Lower lobe of right lung (tissue), 2 donors: ENCODE measurements around the gene TMEM256. TPM values are rescaled to one million over a fixed set of nuclear protein-coding genes. Genes with fewer than 3 reads are reported as not detected.

Source experiments
- ATAC-seq, 2 donors: fragments of 200-7000 bp; cut with Tn5 transposase; one replicate each; pipeline ENCODE4 v1.9.1; 2020 to 2022; ENCODE audit warnings: mild to moderate bottlenecking in 2 of 2, moderate library complexity in 2 of 2
- DNase-seq: peaks from one replicate; pipeline ENCODE4 v3.0.0-alpha.2; 2020
- H3K27ac ChIP-seq: fragments of 200-600 bp; one replicate; pipeline ENCODE4 v1.8.0; 2022
- H3K27me3 ChIP-seq: fragments of 200-600 bp; one replicate; pipeline ENCODE4 v1.8.0; 2022; ENCODE audit warnings: low read depth
- H3K36me3 ChIP-seq: fragments of 200-600 bp; one replicate; pipeline ENCODE4 v1.8.0; 2022; ENCODE audit warnings: mild to moderate bottlenecking
- H3K4me1 ChIP-seq: fragments of 200-600 bp; one replicate; pipeline ENCODE4 v1.8.0; 2022
- H3K4me3 ChIP-seq: fragments of 200-600 bp; one replicate; pipeline ENCODE4 v1.8.0; 2022; ENCODE audit warnings: mild to moderate bottlenecking
- H3K9me3 ChIP-seq: fragments of 200-600 bp; one replicate; pipeline ENCODE4 v1.8.0; 2022
- CTCF ChIP-seq: fragments of 200-600 bp; IDR thresholded peaks from one replicate; pipeline ENCODE4 v1.8.0; 2022; ENCODE audit warnings: antibody characterized with exemption, mild to moderate bottlenecking
- intact Hi-C: fragments of 100-400 bp; cut with DNase I; formaldehyde crosslinking; loops from one replicate; pipeline ENCODE4 v1.11.0; 2022
- total RNA-seq: library from RNA; stranded (reverse); fragmentation: NEBNext Ultra II Directional; extraction: Animal tissue kit (Norgen Biotek cat#: 25700); gene quantifications from one replicate; pipeline ENCODE4 v1.2.1, GENCODE V29; 2021
- donor health status: DM: no; HTN: yes; CAD: no; lungs with severe emphysema.

TMEM256 gene
- total RNA-seq, 1 donor from 2014 or later: 51.2 TPM

GRCh38 chr17:7425316-7425715 lies 21.4 kb upstream of the TMEM256 start, which contains the start of gene SPEM2:
Gene SPEM2 (plus strand): TSS chr17:7425616. CDS start chr17:7425689, 73 bp downstream.
- intact Hi-C loops: no loop called here
- Histone ChIP-seq H3K36me3 (no peaks in the 10 kb centered on the region), H3K27me3 (no peaks in the 10 kb centered on the region), H3K4me1 (no peaks in the 10 kb centered on the region), H3K4me3 (no peak within 1 kb of the TSS), H3K9me3 (no peaks in the 10 kb centered on the region), H3K27ac (no peak within 1 kb of the TSS)
- ATAC-seq (no peak), DNase-seq (no peak)
- TF ChIP-seq CTCF: no peak

GRCh38 chr17:7423679-7424078 lies 19.8 kb upstream of the TMEM256 start:
- Histone ChIP-seq H3K36me3 (no peaks in the 10 kb centered on the region), H3K4me1 (no peaks in the 10 kb centered on the region), H3K27me3 (no peaks in the 10 kb centered on the region), H3K9me3 (no peaks in the 10 kb centered on the region), H3K27ac (no peak overlapping the region), H3K4me3 (no peak overlapping the region)
- no peak for TF ChIP-seq CTCF
- DNase-seq (no peak), ATAC-seq (no peak)
- intact Hi-C loops: no loop called here

- DNase-seq (no peak), ATAC-seq (no peak)
- Histone ChIP-seq H3K4me3 (no peak overlapping the region), H3K4me1 (no peaks in the 10 kb centered on the region), H3K27me3 (no peaks in the 10 kb centered on the region), H3K36me3 (no peaks in the 10 kb centered on the region), H3K27ac (no peak overlapping the region), H3K9me3 (no peaks in the 10 kb centered on the region)
- no peak for TF ChIP-seq CTCF
- intact Hi-C loops: no loop called here
These were observed 17.3 kb upstream of the TMEM256 start for GRCh38 chr17:7421186-7421585.

- Histone ChIP-seq H3K9me3 (no peaks in the 10 kb centered on the region), H3K4me3 (no peak within 1 kb of the TSS), H3K36me3 (no peaks in the 10 kb centered on the region), H3K27ac (no peak within 1 kb of the TSS), H3K27me3 (no peaks in the 10 kb centered on the region), H3K4me1 (no peaks in the 10 kb centered on the region)
- no peak for ATAC-seq
- TF ChIP-seq CTCF: no peak
- intact Hi-C loops: no loop called here
- DNase-seq: no peak
These were observed 16.1 kb upstream of the TMEM256 start, which contains the start of gene SPEM1 for GRCh38 chr17:7419819-7420610. Gene SPEM1 (plus strand): TSS chr17:7420324. CDS start chr17:7420385, 61 bp downstream.

GRCh38 chr17:7418472-7419152 lies 14.7 kb upstream of the TMEM256 start:
- H3K4me1 ChIP-seq: no peaks in the 10 kb centered on the region
- H3K27ac ChIP-seq: no peak overlapping the region
- H3K27me3 ChIP-seq: no peaks in the 10 kb centered on the region
- H3K4me3 ChIP-seq: no peak overlapping the region
- H3K36me3 ChIP-seq: no peaks in the 10 kb centered on the region
- TF ChIP-seq CTCF: no peak
- DNase-seq (no peak), ATAC-seq (no peak)
- intact Hi-C loops: no loop called here
- H3K9me3 ChIP-seq: no peaks in the 10 kb centered on the region
